ENCODE measurements around the gene ZBTB45. TPM values are rescaled to one million over a fixed set of nuclear protein-coding genes. Genes with fewer than 3 reads are reported as not detected.

ZBTB45 gene
- total and polyA plus RNA-seq, 9 of the 15 experiments (the other 6 are each of a cell fraction or from before 2014, with no cell fraction given) = 0.08 to 16.1 (median 1.8) TPM

- H3K9ac ChIP-seq (ENCODE audit: insufficient read depth in 1 of 2, low read depth in 2 of 2, low read length in 2 of 2) = no peak overlapping the region; a peak in 1 of 4 replicates
- ChIA-PET POLR2A (interaction anchor here (0.6 to 1.3 kb wide), 3 partner anchors 23 to 291 kb away, joined by 4 to 7 read pairs (median 5); partner anchors contain the start of genes ZBTB45, ZNF274 and ZNF324B), CTCF (ENCODE audit: low intra/inter-chr PET ratio) (no interaction called here)
- H3K4me3 ChIP-seq = no peak overlapping the region
- no peak for FAIRE-seq
- peaks cover 5% of the 10 kb centered on the region for H3K9me1 ChIP-seq (ENCODE audit: control insufficient read depth, insufficient read depth, low read length)
- no peaks in the 10 kb centered on the region for H3K27me3 ChIP-seq (ENCODE audit: control insufficient read depth in 2 of 2, insufficient read depth in 2 of 2, low read length in 2 of 2)
- no peak overlapping the region for H3K4me2 ChIP-seq (ENCODE audit: insufficient read depth, low read length)
- TF ChIP-seq SUPT5H (IDR thresholded peaks at IDR 0.05) (peak; percentile 38), GATAD2A (IDR thresholded peaks at IDR 0.05) (no peak), FIP1L1 (IDR thresholded peaks at IDR 0.05; ENCODE audit: low read depth, low read length, poor library complexity, severe bottlenecking) (no peak), TSC22D4 (tag; IDR thresholded peaks at IDR 0.05) (no peak), POLR2A (conservative IDR thresholded peaks at IDR 0.05) (peak; percentile 58; the same call in 1 of the 2 replicates), POLR2AphosphoS5 (IDR thresholded peaks at IDR 0.05; ENCODE audit: control insufficient read depth, insufficient read depth, low read depth, low read length) (0 out of 2 replicates have a peak, but pooled peaks have one; percentile 29), ZNF347 (CRISPR knock-in tag; IDR thresholded peaks at IDR 0.05; ENCODE audit: low read depth) (no peak)
- H4K20me1 ChIP-seq (replicated peaks; ENCODE audit: control insufficient read depth, insufficient read depth, low read length) = 0 out of 2 replicates have a peak, but pooled peaks cover 9% of the 10 kb centered on the region
- H3K4me1 ChIP-seq (replicated peaks in 1 of 2; ENCODE audit: control insufficient read depth in 2 of 2, insufficient read depth in 2 of 2, low read length in 2 of 2) = peaks cover 27 to 43% of the 10 kb centered on the region in 2 experiments
- intact Hi-C loops (cut with micrococcal nuclease) (no loop called here), in situ Hi-C loops (cut with MboI) (no loop called here)
- DNase-seq (ENCODE audit: extremely low read depth in 1 of 4, low spot score in 3 of 4) = no peak
- H3K9me3 ChIP-seq (replicated peaks; ENCODE audit: control insufficient read depth, insufficient read depth, low read depth, low read length) = no peaks in the 10 kb centered on the region
- no peak overlapping the region for H2AFZ ChIP-seq (ENCODE audit: low read depth, low read length)
- peaks cover 9% of the 10 kb centered on the region; the same call in 2 of the 3 replicates for H3K79me2 ChIP-seq (ENCODE audit: control insufficient read depth, insufficient read depth, low read length)
- no TSS peak for BruUV-seq (replicated peaks)
- H3K27ac ChIP-seq (ENCODE audit: extremely low read depth, low read depth, low read length) = no peak overlapping the region
- no peak for ATAC-seq
- H3K36me3 ChIP-seq (ENCODE audit: control insufficient read depth, insufficient read depth, low read length) = peaks cover 42% of the 10 kb centered on the region; the same call in 2 of the 3 replicates
These were observed 45.8 kb downstream of the ZBTB45 start for GRCh38 chr19:58473775-58474174.

- BruUV-seq (replicated peaks) = no TSS peak
- Histone ChIP-seq H3K27me3 (ENCODE audit: control insufficient read depth in 2 of 2, insufficient read depth in 2 of 2, low read length in 2 of 2) (no peaks in the 10 kb centered on the region), H3K36me3 (ENCODE audit: control insufficient read depth, insufficient read depth, low read length) (peaks cover 42% of the 10 kb centered on the region; the same call in 2 of the 3 replicates), H3K9me1 (ENCODE audit: control insufficient read depth, insufficient read depth, low read length) (peaks cover 11% of the 10 kb centered on the region), H2AFZ (ENCODE audit: low read depth, low read length) (no peak overlapping the region), H4K20me1 (replicated peaks; ENCODE audit: control insufficient read depth, insufficient read depth, low read length) (0 out of 2 replicates have a peak, but pooled peaks cover 9% of the 10 kb centered on the region), H3K4me2 (ENCODE audit: insufficient read depth, low read length) (no peak overlapping the region), H3K4me1 (replicated peaks in 1 of 2; ENCODE audit: control insufficient read depth in 2 of 2, insufficient read depth in 2 of 2, low read length in 2 of 2) (peaks cover 28 to 46% of the 10 kb centered on the region in 2 experiments), H3K27ac (ENCODE audit: extremely low read depth, low read depth, low read length) (no peak overlapping the region), H3K79me2 (ENCODE audit: control insufficient read depth, insufficient read depth, low read length) (peaks cover 26% of the 10 kb centered on the region), H3K4me3 (no peak overlapping the region), H3K9ac (ENCODE audit: insufficient read depth in 1 of 2, low read depth in 2 of 2, low read length in 2 of 2) (no peak overlapping the region), H3K9me3 (replicated peaks; ENCODE audit: control insufficient read depth, insufficient read depth, low read depth, low read length) (no peaks in the 10 kb centered on the region)
- ChIA-PET POLR2A (no interaction called here), CTCF (ENCODE audit: low intra/inter-chr PET ratio) (no interaction called here)
- ATAC-seq (no peak), FAIRE-seq (no peak), DNase-seq (ENCODE audit: extremely low read depth in 1 of 4, low spot score in 3 of 4) (no peak)
- in situ Hi-C loops (cut with MboI) = no loop called here
- TF ChIP-seq RBFOX2 (IDR thresholded peaks at IDR 0.05; ENCODE audit: low read depth, low read length) (peak; percentile 57), ZNF551 (CRISPR knock-in tag; IDR thresholded peaks at IDR 0.05) (no peak), KAT2B (IDR thresholded peaks at IDR 0.05; ENCODE audit: low read depth, low read length) (no peak), YBX1 (IDR thresholded peaks at IDR 0.05) (no peak), RBM22 (IDR thresholded peaks at IDR 0.05; ENCODE audit: low read depth, low read length, poor library complexity, severe bottlenecking) (peak; percentile 48), POLR2A (conservative IDR thresholded peaks at IDR 0.05) (peak; percentile 39), BRF1 (IDR thresholded peaks at IDR 0.05; ENCODE audit: borderline replicate concordance, extremely low read depth, insufficient read length) (no peak), FIP1L1 (IDR thresholded peaks at IDR 0.05; ENCODE audit: low read depth, low read length, poor library complexity, severe bottlenecking) (peak; percentile 27), POLR2G (IDR thresholded peaks at IDR 0.05; ENCODE audit: low read depth, low read length) (peak; percentile 73), PCBP1 (IDR thresholded peaks at IDR 0.05; ENCODE audit: low read depth, low read length, poor library complexity, severe bottlenecking) (peak; percentile 28)
- TF ChIP-seq, protein P1, sequence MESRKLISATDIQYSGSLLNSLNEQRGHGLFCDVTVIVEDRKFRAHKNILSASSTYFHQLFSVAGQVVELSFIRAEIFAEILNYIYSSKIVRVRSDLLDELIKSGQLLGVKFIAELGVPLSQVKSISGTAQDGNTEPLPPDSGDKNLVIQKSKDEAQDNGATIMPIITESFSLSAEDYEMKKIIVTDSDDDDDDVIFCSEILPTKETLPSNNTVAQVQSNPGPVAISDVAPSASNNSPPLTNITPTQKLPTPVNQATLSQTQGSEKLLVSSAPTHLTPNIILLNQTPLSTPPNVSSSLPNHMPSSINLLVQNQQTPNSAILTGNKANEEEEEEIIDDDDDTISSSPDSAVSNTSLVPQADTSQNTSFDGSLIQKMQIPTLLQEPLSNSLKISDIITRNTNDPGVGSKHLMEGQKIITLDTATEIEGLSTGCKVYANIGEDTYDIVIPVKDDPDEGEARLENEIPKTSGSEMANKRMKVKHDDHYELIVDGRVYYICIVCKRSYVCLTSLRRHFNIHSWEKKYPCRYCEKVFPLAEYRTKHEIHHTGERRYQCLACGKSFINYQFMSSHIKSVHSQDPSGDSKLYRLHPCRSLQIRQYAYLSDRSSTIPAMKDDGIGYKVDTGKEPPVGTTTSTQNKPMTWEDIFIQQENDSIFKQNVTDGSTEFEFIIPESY (CRISPR knock-in tag; IDR thresholded peaks at IDR 0.05) = peak; percentile 77; the same call in 1 of the 2 replicates
- intact Hi-C loops (cut with micrococcal nuclease) = no loop called here
- WGBS (ENCODE audit: insufficient coverage, low coverage, missing lambda C conversion rate) = 95% methylated on average over 35 of the region's 39 CpGs
These were observed 47.9 kb downstream of the ZBTB45 start for GRCh38 chr19:58471736-58472135.

Measured in K562 (cell line).